Activated CD8-positive, alpha-beta memory T cell treated with anti-CD3 and anti-CD28 coated beads, Interleukin-2, amount 50 U/mL, for 48 hours (primary cell): ENCODE measurements around the gene IL36B.

Experiments used
- DNase-seq: peaks from one replicate; pipeline ENCODE4 v3.0.0-alpha.2; 2020

IL36B gene

GRCh38 chr2:113050921-113051895 lies 1.5 kb downstream of the IL36B start:
- DNase-seq: no peak

GRCh38 chr2:113046465-113046864 lies 6.2 kb downstream of the IL36B start:
- no peak for DNase-seq

GRCh38 chr2:113041871-113042270 lies 10.8 kb downstream of the IL36B start:
- DNase-seq: no peak

DNA sequence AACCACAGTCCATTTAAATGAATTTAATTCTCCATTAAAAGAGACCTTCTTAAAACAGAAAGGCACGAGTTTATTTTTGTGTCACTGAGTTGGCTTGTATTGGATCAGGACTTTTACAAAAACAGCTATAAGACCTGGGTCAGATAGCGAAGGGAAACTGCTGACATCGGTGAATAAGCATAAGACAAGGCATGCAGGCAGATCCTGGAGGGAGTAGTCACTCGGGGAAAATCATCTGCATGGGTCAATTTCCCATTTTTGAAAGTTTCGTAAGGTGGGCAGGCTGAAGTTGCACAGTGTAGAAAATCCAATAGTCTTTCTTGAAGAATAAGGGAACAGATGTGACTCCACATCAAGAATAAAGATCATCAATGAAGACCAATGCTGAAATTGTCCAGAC lies 12.9 kb downstream of the IL36B start:
- DNase-seq: no peak

DNA sequence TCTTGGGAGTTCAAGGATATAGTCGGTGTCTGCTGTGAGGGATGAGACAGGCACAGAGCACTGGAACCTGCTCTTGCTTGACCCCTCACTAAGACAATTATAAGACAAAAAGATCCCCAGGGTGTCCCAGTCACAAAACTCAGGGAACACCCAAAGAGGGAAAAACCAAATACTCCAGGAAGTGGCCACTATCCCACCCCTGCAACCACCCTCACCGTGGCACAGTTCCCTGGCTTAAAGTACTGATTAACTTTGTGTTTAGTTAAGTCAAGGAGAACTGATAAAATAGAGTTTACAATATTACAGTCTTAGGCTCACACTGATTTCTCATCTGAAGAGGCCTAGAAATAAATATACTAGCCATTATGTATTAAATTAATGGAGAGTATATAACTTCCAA lies 13.5 kb downstream of the IL36B start:
- no peak for DNase-seq

GRCh38 chr2:113038291-113038690 lies 14.4 kb downstream of the IL36B start:
- no peak for DNase-seq

DNA sequence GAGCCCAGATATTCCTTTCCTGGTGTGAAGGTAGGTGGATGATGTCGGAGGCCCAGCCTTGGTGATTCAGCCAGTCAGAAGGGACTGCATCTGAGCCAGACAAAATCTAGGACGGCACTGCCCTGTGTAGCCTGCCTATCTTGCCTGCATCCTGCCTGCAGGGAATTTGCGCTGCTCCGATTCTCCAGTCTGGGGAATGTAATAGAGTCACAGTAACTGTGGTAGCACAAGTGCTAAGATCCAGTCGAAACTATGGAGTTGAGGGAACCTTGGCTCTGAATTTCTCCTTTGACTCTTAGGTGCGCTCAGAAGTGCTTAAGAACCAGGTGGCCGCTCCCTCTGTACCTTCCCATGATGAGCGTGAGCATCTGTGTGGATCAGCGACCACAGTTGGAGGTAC lies 15.9 kb downstream of the IL36B start:
- no peak for DNase-seq

GRCh38 chr2:113034016-113034415 lies 18.7 kb downstream of the IL36B start:
- DNase-seq: no peak

DNA sequence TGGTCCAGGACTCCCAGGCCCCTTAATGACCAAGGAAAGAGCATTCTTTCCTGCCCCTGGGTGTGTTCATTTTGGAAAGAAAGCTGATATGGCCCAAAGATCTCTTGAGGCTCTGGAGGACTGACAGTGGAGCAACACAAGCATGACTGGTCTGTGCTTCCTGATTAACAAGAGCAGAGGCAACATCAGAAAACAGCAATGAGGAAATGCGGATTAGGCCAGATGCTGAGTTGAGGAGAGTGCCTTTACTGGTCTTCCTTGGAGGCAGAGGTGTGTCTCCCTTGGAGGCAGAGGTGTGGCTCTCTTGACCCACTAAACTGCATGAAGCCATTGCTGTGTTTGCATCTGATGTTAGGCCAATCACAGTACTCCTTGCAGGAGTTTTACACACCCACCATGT lies 19.9 kb downstream of the IL36B start:
- no peak for DNase-seq

DNA sequence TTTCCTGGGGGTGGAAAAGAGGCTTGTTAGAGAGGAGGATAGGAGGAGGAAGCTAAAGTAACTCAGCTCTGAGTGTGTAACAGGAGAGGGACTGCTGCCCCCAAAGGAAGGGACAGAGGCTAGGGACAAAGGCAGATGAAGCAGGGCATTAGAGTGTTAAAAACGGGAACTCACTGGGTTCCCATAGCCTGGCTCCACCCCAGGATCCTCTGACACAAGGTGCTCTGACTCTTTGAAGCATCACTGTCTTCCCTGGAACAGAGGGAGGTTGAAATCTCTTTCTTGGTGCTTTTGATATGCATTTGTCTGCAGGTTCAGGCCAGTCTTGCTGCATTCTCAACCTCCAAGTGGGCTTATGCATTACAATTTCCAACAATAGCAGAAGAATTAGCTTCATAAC lies 24.6 kb downstream of the IL36B start:
- DNase-seq: no peak

GRCh38 chr2:113027691-113028090 lies 25.0 kb downstream of the IL36B start:
- no peak for DNase-seq

DNA sequence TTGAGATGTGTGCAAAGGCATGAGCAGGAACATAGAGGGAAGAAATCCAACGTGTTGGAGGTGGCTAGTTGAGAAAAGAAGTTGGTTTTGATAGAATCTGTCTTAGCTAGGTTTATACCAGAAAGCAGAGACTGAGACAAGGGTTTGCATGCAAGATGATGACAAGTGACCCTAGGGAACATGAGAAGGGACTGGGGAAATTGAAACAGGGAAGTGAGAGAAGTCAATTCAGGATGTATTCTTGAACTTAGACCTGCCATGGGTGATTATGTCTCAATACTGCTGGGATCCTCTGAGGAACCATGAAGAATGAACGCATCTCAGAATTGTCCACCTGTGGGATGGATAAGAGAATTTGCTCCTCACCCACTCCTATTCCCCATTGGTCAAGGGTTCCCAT lies 26.9 kb downstream of the IL36B start:
- no peak for DNase-seq

DNA sequence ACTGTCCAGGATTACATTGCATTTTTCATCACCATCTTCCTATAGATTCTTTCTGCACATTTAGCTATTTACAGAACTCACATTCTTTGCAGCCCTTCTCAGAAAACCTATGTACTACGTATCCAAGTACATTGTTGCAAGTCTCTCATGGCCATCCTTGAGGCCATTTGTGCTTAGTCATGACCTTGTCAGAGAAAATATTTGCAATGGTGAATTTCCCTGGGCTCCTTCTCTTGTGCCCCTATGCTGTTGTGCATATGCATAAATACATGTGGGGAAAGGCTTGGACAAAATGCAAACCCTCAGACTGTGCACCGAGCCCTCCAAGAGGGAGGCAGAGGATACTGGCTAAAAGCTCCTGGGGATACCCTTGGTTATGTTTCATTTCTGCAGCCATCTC lies 27.9 kb downstream of the IL36B start:
- no peak for DNase-seq

DNA sequence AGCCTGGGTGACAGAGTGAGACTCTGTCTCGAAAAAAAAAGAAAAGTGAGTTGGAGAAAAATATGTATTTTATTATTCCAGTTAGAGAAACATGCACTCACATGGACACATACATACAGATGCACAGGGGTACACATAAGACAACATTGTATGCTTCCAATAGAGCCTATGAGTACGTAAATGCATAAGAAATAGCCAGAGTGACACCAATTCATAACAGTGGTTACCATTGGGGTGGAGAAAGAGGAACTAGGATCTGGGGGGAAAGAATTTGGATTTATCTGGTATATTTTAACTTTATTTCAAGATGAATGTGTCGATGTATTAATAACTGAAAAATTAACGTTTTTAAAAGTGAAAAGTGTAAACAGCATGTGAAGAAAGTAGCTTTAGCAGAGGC lies 31.4 kb downstream of the IL36B start:
- DNase-seq: no peak

DNA sequence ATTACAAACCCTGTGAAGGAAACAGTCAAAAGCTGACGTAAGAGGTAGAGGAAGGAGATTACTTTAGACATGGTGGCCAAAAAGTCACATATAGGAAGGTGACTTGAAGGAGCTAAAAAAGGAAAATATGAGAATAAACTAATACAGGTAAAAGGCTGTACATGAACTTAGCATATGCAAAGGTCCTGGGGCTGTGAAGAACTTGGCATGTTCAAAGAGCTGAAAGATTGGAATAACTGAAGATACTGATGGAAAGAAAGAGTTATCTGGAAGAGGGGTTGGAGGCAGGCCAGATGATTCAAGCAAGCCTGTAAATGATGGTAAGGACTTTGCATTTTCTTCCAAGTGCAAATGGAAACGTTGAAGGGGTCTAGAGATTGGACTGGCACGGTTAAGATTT lies 34.2 kb downstream of the IL36B start:
- no peak for DNase-seq

- no peak for DNase-seq
Measured at GRCh38 chr2:113015655-113016054, 37.0 kb downstream of the IL36B start.

DNA sequence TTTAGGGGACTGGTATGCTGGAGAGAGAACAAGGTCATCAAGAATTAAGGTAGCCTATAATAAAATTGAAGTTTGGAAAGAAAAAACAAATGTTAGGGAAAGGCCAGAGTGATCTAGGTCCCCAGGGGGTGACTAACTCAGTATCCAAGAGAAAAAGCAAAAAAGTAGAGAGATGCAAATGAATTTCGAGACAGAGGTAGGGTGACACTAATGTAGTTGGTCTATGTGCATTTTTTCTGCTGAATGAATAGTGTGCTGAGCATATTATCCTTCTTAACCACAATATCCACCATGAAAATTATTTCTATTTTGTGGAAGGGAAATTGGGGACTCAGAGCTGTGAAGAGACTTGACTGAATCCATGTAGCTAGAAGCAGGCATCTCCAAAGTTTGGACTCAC lies 37.6 kb downstream of the IL36B start:
- DNase-seq: no peak

- no peak for DNase-seq
Measured at GRCh38 chr2:113014067-113014466, 38.6 kb downstream of the IL36B start.

DNA sequence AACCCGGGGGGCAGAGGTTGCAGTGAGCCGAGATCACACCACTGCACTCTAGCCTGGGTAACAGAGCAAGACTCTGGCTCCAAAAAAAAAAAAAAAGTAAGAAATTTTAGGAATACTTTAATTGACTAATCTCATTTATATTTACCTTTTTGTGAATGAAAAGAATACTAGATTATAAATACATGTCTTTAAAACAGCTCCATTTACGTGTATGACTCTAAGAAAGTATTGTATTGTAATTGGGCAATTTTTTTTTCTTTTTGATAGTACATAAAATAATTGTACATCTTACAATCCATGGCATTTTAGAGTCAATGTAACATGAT lies 39.4 kb downstream of the IL36B start:
- DNase-seq: no peak

DNA sequence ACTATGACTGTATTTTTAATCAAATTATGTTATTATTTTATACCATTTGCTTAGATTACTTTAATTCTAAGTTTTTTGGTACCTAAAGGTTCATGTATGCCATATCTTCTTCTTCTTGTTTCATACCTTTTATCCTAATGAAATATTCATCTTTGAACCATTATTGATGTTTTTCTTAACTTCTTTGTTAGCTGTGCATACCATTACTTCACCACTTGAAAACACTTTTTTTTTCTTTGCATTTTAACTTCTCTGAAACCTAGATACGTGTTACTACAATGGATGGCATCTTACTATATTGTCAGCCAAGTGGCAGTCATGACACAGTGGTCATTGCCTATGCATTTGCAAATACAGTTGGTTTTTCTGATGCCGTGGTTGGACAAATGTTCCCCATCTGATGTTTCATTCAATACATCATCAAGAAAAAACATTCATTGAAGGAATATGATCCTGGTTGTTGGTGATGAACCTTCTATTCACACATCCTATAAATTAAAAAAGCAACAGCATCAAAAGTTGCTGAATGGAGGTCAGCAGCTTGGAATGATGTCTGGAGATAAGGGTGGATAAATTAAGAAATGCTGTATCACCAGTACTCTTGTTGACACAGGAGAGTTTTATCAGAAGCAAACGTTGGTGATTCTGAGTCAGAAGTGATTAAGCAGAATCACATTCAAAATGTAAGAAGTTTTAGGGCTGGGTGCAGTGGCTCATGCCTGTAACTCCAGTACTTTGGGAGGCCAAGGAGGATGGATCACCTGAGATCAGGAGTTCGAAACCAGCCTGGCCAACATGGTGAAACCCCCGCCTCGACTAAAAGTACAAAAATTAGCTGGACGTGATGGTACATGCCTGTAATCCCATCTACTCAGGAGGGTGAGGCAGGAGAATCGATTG lies 40.0 kb downstream of the IL36B start:
- no peak for DNase-seq

GRCh38 chr2:113011108-113011507 lies 41.6 kb downstream of the IL36B start:
- DNase-seq: no peak

- no peak for DNase-seq
Measured at GRCh38 chr2:113010088-113010487, 42.6 kb downstream of the IL36B start.

GRCh38 chr2:113009622-113010021 lies 43.0 kb downstream of the IL36B start:
- DNase-seq: no peak

DNA sequence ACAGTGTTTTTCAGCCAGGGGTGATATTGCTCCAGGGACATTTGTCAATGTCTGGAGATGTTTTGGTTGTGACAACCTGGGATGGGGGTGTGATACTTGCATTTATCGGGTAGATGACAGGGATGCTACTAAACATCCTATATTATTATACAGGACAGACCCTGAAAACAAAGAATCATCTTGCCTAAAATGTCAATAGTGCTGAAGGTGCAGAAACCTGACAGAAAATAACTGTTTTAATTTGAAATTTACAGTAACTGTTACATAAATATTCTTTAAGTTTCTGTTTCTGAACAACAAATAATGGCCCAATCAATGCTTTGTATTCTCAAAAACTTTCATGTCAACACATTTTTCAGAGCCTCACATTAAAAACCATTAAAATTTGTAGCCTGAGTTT lies 45.4 kb downstream of the IL36B start:
- no peak for DNase-seq
